Stimulated activated CD8-positive, alpha-beta memory T cell treated with anti-CD3 and anti-CD28 coated beads, Interleukin-12 subunit alpha, Interleukin-12 subunit beta, amount 100 ng/mL, for 24 hours (primary cell): Measurements from ENCODE around the gene KCNMA1.

Experiments
- DNase-seq: peaks from one replicate; pipeline ENCODE4 v3.0.0-alpha.2; 2020; ENCODE audit errors: extremely low read depth

The KCNMA1 gene

GRCh38 chr10:77274046-77274795, 363.4 kb downstream of the KCNMA1 start:
- no peak for DNase-seq

- no peak for DNase-seq
These were observed 368.4 kb downstream of the KCNMA1 start for GRCh38 chr10:77269163-77269562.

GRCh38 chr10:77268721-77269120, 368.9 kb downstream of the KCNMA1 start:
- DNase-seq: no peak

GRCh38 chr10:77267703-77268675, 369.6 kb downstream of the KCNMA1 start:
- DNase-seq: no peak

- no peak for DNase-seq
These were observed 371.4 kb downstream of the KCNMA1 start for GRCh38 chr10:77266242-77266641.

GRCh38 chr10:77264527-77264926, 373.1 kb downstream of the KCNMA1 start:
- no peak for DNase-seq

GRCh38 chr10:77264107-77264506, 373.5 kb downstream of the KCNMA1 start:
- DNase-seq: no peak

- no peak for DNase-seq
These were observed 373.9 kb downstream of the KCNMA1 start for GRCh38 chr10:77263700-77264099.

GRCh38 chr10:77261146-77261545, 376.5 kb downstream of the KCNMA1 start:
- no peak for DNase-seq

GRCh38 chr10:77259171-77259874, 378.3 kb downstream of the KCNMA1 start:
- no peak for DNase-seq

- DNase-seq: no peak
These were observed 381.3 kb downstream of the KCNMA1 start for GRCh38 chr10:77256346-77256745.

GRCh38 chr10:77253556-77254064, 384.0 kb downstream of the KCNMA1 start:
- DNase-seq: no peak

GRCh38 chr10:77253147-77253545, 384.5 kb downstream of the KCNMA1 start:
- DNase-seq: no peak

- no peak for DNase-seq
These were observed 385.0 kb downstream of the KCNMA1 start for GRCh38 chr10:77252380-77253146.

GRCh38 chr10:77251297-77252013, 386.2 kb downstream of the KCNMA1 start:
- DNase-seq: no peak

GRCh38 chr10:77249901-77250459, 387.6 kb downstream of the KCNMA1 start:
- DNase-seq: no peak

GRCh38 chr10:77248104-77248790, 389.4 kb downstream of the KCNMA1 start:
- no peak for DNase-seq

GRCh38 chr10:77247031-77247990, 390.3 kb downstream of the KCNMA1 start:
- no peak for DNase-seq
